HL-60/S4 treated with phorbol 12-myristate 13-acetate at 8.2 ng/mL for 4 days and 3 days (cell line): ENCODE data around the gene SCAF11.

ENCODE experiments used
- in situ Hi-C: fragments of 300-500 bp; cut with MboI; formaldehyde crosslinking; loops from 2 replicates; pipeline ENCODE4 v1.15.0; 2022; ENCODE audit warnings: low sequenced_read_pairs

The SCAF11 gene

GRCh38 chr12:45915405-45915804 is 75.0 kb downstream of the SCAF11 start:
- in situ Hi-C loops: no loop called here

GRCh38 chr12:45914090-45914489 is 76.3 kb downstream of the SCAF11 start:
- in situ Hi-C loops: no loop called here

- in situ Hi-C loops: no loop called here
Measured at GRCh38 chr12:45913631-45914030, 76.7 kb downstream of the SCAF11 start.

GRCh38 chr12:45912774-45913173 is 77.6 kb downstream of the SCAF11 start:
- in situ Hi-C loops: no loop called here

GRCh38 chr12:45909041-45909713 is 81.2 kb downstream of the SCAF11 start:
- in situ Hi-C loops: no loop called here

- in situ Hi-C loops: no loop called here
Measured at GRCh38 chr12:45907955-45908354, 82.4 kb downstream of the SCAF11 start.

- in situ Hi-C loops: no loop called here
Measured at GRCh38 chr12:45898094-45898493, 92.3 kb downstream of the SCAF11 start.

- in situ Hi-C loops: no loop called here
Measured at GRCh38 chr12:45895961-45896360, 94.4 kb downstream of the SCAF11 start.

- in situ Hi-C loops: no loop called here
Measured at GRCh38 chr12:45893240-45893639, 97.1 kb downstream of the SCAF11 start.

GRCh38 chr12:45890276-45890675 is 100.1 kb downstream of the SCAF11 start:
- in situ Hi-C loops: no loop called here

- in situ Hi-C loops: no loop called here
Measured at GRCh38 chr12:45887544-45887943, 102.8 kb downstream of the SCAF11 start.

GRCh38 chr12:45886685-45887084 is 103.7 kb downstream of the SCAF11 start:
- in situ Hi-C loops: no loop called here

- in situ Hi-C loops: no loop called here
Measured at GRCh38 chr12:45883187-45883586, 107.2 kb downstream of the SCAF11 start.

- in situ Hi-C loops: no loop called here
Measured at GRCh38 chr12:45880533-45880932, 109.8 kb downstream of the SCAF11 start.

GRCh38 chr12:45879363-45879895 is 110.9 kb downstream of the SCAF11 start:
- in situ Hi-C loops: no loop called here

- in situ Hi-C loops: no loop called here
Measured at GRCh38 chr12:45878630-45879255, 111.6 kb downstream of the SCAF11 start.

- in situ Hi-C loops: no loop called here
Measured at GRCh38 chr12:45877069-45877468, 113.3 kb downstream of the SCAF11 start.

- in situ Hi-C loops: no loop called here
Measured at GRCh38 chr12:45872446-45872845, 117.9 kb downstream of the SCAF11 start.
